ENCODE results near the gene INSC. TPM values are rescaled to one million over a fixed set of nuclear protein-coding genes. Genes with fewer than 3 reads are reported as not detected.

Gene INSC
- total RNA-seq, 1 experiment from 2014 or later: not detected

- CTCF ChIA-PET: no interaction called here
- H3K27me3 Mint-ChIP-seq (ENCODE audit: unreplicated experiment): peaks cover 11% of the 10 kb centered on the region
- H3K9me3 Mint-ChIP-seq (ENCODE audit: low read depth, unreplicated experiment): no peaks in the 10 kb centered on the region
- DNase-seq: no peak
- no peaks in the 10 kb centered on the region for H3K36me3 Mint-ChIP-seq (ENCODE audit: insufficient read depth, unreplicated experiment)
- BruUV-seq (replicated peaks): no TSS peak
- H3K4me1 Mint-ChIP-seq (ENCODE audit: low read depth, unreplicated experiment): peaks cover 17% of the 10 kb centered on the region
- TF ChIP-seq, protein P1, sequence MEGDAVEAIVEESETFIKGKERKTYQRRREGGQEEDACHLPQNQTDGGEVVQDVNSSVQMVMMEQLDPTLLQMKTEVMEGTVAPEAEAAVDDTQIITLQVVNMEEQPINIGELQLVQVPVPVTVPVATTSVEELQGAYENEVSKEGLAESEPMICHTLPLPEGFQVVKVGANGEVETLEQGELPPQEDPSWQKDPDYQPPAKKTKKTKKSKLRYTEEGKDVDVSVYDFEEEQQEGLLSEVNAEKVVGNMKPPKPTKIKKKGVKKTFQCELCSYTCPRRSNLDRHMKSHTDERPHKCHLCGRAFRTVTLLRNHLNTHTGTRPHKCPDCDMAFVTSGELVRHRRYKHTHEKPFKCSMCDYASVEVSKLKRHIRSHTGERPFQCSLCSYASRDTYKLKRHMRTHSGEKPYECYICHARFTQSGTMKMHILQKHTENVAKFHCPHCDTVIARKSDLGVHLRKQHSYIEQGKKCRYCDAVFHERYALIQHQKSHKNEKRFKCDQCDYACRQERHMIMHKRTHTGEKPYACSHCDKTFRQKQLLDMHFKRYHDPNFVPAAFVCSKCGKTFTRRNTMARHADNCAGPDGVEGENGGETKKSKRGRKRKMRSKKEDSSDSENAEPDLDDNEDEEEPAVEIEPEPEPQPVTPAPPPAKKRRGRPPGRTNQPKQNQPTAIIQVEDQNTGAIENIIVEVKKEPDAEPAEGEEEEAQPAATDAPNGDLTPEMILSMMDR (IDR thresholded peaks at IDR 0.05; ENCODE audit: unreplicated experiment): no peak
- no peak overlapping the region for H3K4me3 Mint-ChIP-seq (ENCODE audit: low read depth, unreplicated experiment)
- intact Hi-C loops (cut with micrococcal nuclease; ENCODE audit: unreplicated experiment): no loop called here
- no peak overlapping the region for H3K27ac Mint-ChIP-seq (ENCODE audit: unreplicated experiment)
Measured at GRCh38 chr11:15197696-15198095, 83.0 kb downstream of the INSC start.

DNA sequence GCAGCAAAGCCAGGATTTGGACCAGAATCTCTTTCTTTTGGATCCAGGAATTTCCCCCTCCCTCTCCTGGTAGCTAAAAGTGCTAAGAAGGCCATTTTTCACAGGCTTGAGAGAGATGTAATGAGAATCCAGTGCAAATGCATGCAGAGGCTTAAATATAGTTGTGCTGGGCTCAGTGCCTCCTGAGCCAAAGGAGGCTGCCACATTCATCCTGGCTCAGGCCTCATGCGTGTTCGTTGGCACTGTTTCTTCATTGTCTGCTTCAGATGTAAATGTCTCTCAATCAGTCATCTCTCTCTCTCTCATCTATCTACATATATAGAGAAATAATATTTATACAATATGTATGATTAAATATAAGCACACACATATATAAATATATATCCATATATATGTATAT is 83.6 kb downstream of the INSC start:
- CTCF ChIA-PET: no interaction called here
- H3K27me3 Mint-ChIP-seq (ENCODE audit: unreplicated experiment): peaks cover 15% of the 10 kb centered on the region
- no peak for DNase-seq
- H3K36me3 Mint-ChIP-seq (ENCODE audit: insufficient read depth, unreplicated experiment): no peaks in the 10 kb centered on the region
- intact Hi-C loops (cut with micrococcal nuclease; ENCODE audit: unreplicated experiment): no loop called here
- no peak overlapping the region for H3K4me3 Mint-ChIP-seq (ENCODE audit: low read depth, unreplicated experiment)
- BruUV-seq (replicated peaks): no TSS peak
- H3K4me1 Mint-ChIP-seq (ENCODE audit: low read depth, unreplicated experiment): peaks cover 17% of the 10 kb centered on the region
- H3K9me3 Mint-ChIP-seq (ENCODE audit: low read depth, unreplicated experiment): no peaks in the 10 kb centered on the region
- TF ChIP-seq, protein P1 (IDR thresholded peaks at IDR 0.05; ENCODE audit: unreplicated experiment): no peak
- no peak overlapping the region for H3K27ac Mint-ChIP-seq (ENCODE audit: unreplicated experiment)

- TF ChIP-seq, protein P1 (IDR thresholded peaks at IDR 0.05; ENCODE audit: unreplicated experiment): no peak
- Mint-ChIP-seq H3K4me1 (ENCODE audit: low read depth, unreplicated experiment) (peaks cover 16% of the 10 kb centered on the region), H3K27ac (ENCODE audit: unreplicated experiment) (no peak overlapping the region), H3K27me3 (ENCODE audit: unreplicated experiment) (peaks cover 15% of the 10 kb centered on the region), H3K36me3 (ENCODE audit: insufficient read depth, unreplicated experiment) (no peaks in the 10 kb centered on the region), H3K4me3 (ENCODE audit: low read depth, unreplicated experiment) (no peak overlapping the region), H3K9me3 (ENCODE audit: low read depth, unreplicated experiment) (no peaks in the 10 kb centered on the region)
- no TSS peak for BruUV-seq (replicated peaks)
- no peak for DNase-seq
- CTCF ChIA-PET: interaction anchor here (0.5 to 0.8 kb wide), 3 partner anchors 23 to 1527 kb away, joined by 3 to 4 read pairs (median 3); no protein-coding TSS in a partner anchor
- intact Hi-C loops (cut with micrococcal nuclease; ENCODE audit: unreplicated experiment): no loop called here
Measured at GRCh38 chr11:15199693-15200092, 85.0 kb downstream of the INSC start.

DNA sequence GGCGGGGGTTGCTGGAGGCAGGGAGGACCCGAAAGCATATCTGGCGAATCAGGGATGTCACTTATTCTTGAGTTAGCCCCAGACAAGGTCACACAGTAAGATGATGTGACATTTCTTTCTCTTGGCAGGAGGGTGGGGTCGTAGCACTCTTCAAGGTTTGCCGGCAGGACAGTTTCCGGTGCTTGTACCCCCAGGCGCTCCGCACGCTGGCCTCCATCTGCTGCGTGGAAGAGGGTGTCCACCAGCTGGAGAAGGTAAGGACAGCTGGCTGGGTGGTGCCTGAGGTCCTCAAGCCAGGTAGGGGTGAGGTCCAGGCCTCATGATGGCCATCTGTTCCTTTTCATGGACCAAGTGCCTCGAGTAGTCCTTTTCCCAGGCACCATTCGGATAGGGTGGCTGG is 86.0 kb downstream of the INSC start:
- TF ChIP-seq, protein P1 (IDR thresholded peaks at IDR 0.05; ENCODE audit: unreplicated experiment): no peak
- Mint-ChIP-seq H3K27me3 (ENCODE audit: unreplicated experiment) (peaks cover 20% of the 10 kb centered on the region), H3K36me3 (ENCODE audit: insufficient read depth, unreplicated experiment) (no peaks in the 10 kb centered on the region), H3K27ac (ENCODE audit: unreplicated experiment) (no peak overlapping the region), H3K4me1 (ENCODE audit: low read depth, unreplicated experiment) (peaks cover 6% of the 10 kb centered on the region), H3K9me3 (ENCODE audit: low read depth, unreplicated experiment) (no peaks in the 10 kb centered on the region), H3K4me3 (ENCODE audit: low read depth, unreplicated experiment) (no peak overlapping the region)
- intact Hi-C loops (cut with micrococcal nuclease; ENCODE audit: unreplicated experiment): no loop called here
- no TSS peak for BruUV-seq (replicated peaks)
- CTCF ChIA-PET: interaction anchor here (0.8 kb wide), 1 partner anchor 293 kb away, joined by 3 read pairs; no protein-coding TSS in a partner anchor
- DNase-seq: no peak
